HEK293 (cell line): ENCODE data around the gene FAM217B.

Source experiments
- GFI1B ChIP-seq: fragments of 450-650 bp; formaldehyde crosslinking; IDR thresholded peaks from 2 replicates; pipeline ENCODE4 v1.5.1; 2016; ENCODE audit warnings: missing biosample characterization, missing genetic modification characterization
- INSM2 ChIP-seq: fragments of 450-650 bp; formaldehyde crosslinking; IDR thresholded peaks from 2 replicates; pipeline ENCODE4 v1.5.1; 2016; ENCODE audit warnings: missing biosample characterization, missing genetic modification characterization
- MEIS1 ChIP-seq: sonication (generic); formaldehyde crosslinking; IDR thresholded peaks from 2 replicates; pipeline ENCODE4 v1.8.1; 2022; ENCODE audit warnings: missing genetic modification reagents, mild to moderate bottlenecking, borderline replicate concordance
- TRIM28 ChIP-seq: IDR thresholded peaks from 2 replicates; pipeline ENCODE4 v1.6.1; 2011; ENCODE audit warnings: low read length, control low read depth, borderline replicate concordance
- WT1 ChIP-seq: fragments of 450-650 bp; formaldehyde crosslinking; IDR thresholded peaks from 2 replicates; pipeline ENCODE4 v1.5.1; 2016; ENCODE audit warnings: missing biosample characterization, missing genetic modification characterization
- ZNF133 ChIP-seq: fragments of 450-650 bp; formaldehyde crosslinking; IDR thresholded peaks from 2 replicates; pipeline ENCODE4 v1.5.1; 2016; ENCODE audit warnings: missing biosample characterization, missing genetic modification characterization
- ZNF148 ChIP-seq: fragments of 450-650 bp; formaldehyde crosslinking; IDR thresholded peaks from 2 replicates; pipeline ENCODE4 v1.5.0; 2017; ENCODE audit warnings: missing biosample characterization, missing genetic modification characterization, borderline replicate concordance
- ZNF169 ChIP-seq: fragments of 450-650 bp; formaldehyde crosslinking; IDR thresholded peaks from 2 replicates; pipeline ENCODE4 v1.5.1; 2016; ENCODE audit warnings: missing biosample characterization, missing genetic modification characterization
- ZNF18 ChIP-seq: fragments of 450-650 bp; formaldehyde crosslinking; IDR thresholded peaks from 2 replicates; pipeline ENCODE4 v1.5.1; 2016; ENCODE audit warnings: missing biosample characterization, missing genetic modification characterization
- ZNF221 ChIP-seq: fragments of 450-650 bp; formaldehyde crosslinking; IDR thresholded peaks from 2 replicates; pipeline ENCODE4 v1.5.1; 2017; ENCODE audit warnings: missing biosample characterization, missing genetic modification characterization, borderline replicate concordance
- ZNF223 ChIP-seq: fragments of 450-650 bp; formaldehyde crosslinking; IDR thresholded peaks from 2 replicates; pipeline ENCODE4 v1.5.1; 2016; ENCODE audit warnings: missing biosample characterization, missing genetic modification characterization
- ZNF23 ChIP-seq: fragments of 450-650 bp; formaldehyde crosslinking; IDR thresholded peaks from 2 replicates; pipeline ENCODE4 v1.5.1; 2016; ENCODE audit warnings: missing biosample characterization, missing genetic modification characterization, borderline replicate concordance
- ZNF48 ChIP-seq: fragments of 450-650 bp; formaldehyde crosslinking; IDR thresholded peaks from 2 replicates; pipeline ENCODE4 v1.5.1; 2016; ENCODE audit warnings: missing biosample characterization, missing genetic modification characterization
- ZNF510 ChIP-seq: fragments of 450-650 bp; formaldehyde crosslinking; IDR thresholded peaks from 2 replicates; pipeline ENCODE4 v1.5.1; 2018; ENCODE audit warnings: mild to moderate bottlenecking, missing genetic modification characterization, missing biosample characterization; ENCODE audit not compliant: insufficient replicate concordance
- ZNF521 ChIP-seq: fragments of 450-650 bp; formaldehyde crosslinking; IDR thresholded peaks from 2 replicates; pipeline ENCODE4 v1.5.1; 2017; ENCODE audit warnings: missing biosample characterization, mild to moderate bottlenecking, missing genetic modification characterization
- ZNF555 ChIP-seq: fragments of 450-650 bp; formaldehyde crosslinking; conservative IDR thresholded peaks from 2 replicates; pipeline ENCODE4 v1.5.1; 2017; ENCODE audit warnings: missing biosample characterization, mild to moderate bottlenecking, missing genetic modification characterization, inconsistent platforms
- ZNF654 ChIP-seq: fragments of 450-650 bp; formaldehyde crosslinking; IDR thresholded peaks from 2 replicates; pipeline ENCODE4 v1.5.1; 2016; ENCODE audit warnings: low read depth, missing biosample characterization, missing genetic modification characterization
- ZNF664 ChIP-seq: fragments of 450-650 bp; formaldehyde crosslinking; IDR thresholded peaks from 2 replicates; pipeline ENCODE4 v1.5.1; 2016; ENCODE audit warnings: missing biosample characterization, missing genetic modification characterization
- ZNF768 ChIP-seq: fragments of 450-650 bp; formaldehyde crosslinking; IDR thresholded peaks from 2 replicates; pipeline ENCODE4 v1.5.1; 2018; ENCODE audit warnings: missing biosample characterization, mild to moderate bottlenecking, missing genetic modification characterization
- TF ChIP-seq, protein P1 (sequence below): fragments of 450-650 bp; formaldehyde crosslinking; IDR thresholded peaks from 2 replicates; pipeline ENCODE4 v1.5.1; 2016; ENCODE audit warnings: missing biosample characterization, missing genetic modification characterization
- TF ChIP-seq, protein P2 (sequence below): fragments of 450-650 bp; formaldehyde crosslinking; IDR thresholded peaks from 2 replicates; pipeline ENCODE4 v1.5.1; 2016; ENCODE audit warnings: missing biosample characterization, missing genetic modification characterization
- TF ChIP-seq, protein P3 (sequence below): fragments of 450-650 bp; formaldehyde crosslinking; optimal IDR thresholded peaks from 2 replicates; pipeline ENCODE3; 2016; ENCODE audit warnings: missing biosample characterization, mild to moderate bottlenecking, missing genetic modification characterization
- TF ChIP-seq, protein P4 (sequence below): fragments of 450-650 bp; formaldehyde crosslinking; IDR thresholded peaks from 2 replicates; pipeline ENCODE4 v1.5.1; 2016; ENCODE audit warnings: missing biosample characterization, missing genetic modification characterization
- TF ChIP-seq, protein P5 (sequence below): IDR thresholded peaks from 2 replicates; pipeline ENCODE4 v1.6.1; 2011; ENCODE audit warnings: mild to moderate bottlenecking, low read depth, low read length, borderline replicate concordance

FAM217B gene

GRCh38 chr20:59940129-59940955 lies at the start of gene FAM217B, which contains the start of gene PPP1R3D (continued):
- TF ChIP-seq ZNF23 (tag by site-specific recombination): no peak
- no peak for TF ChIP-seq ZNF48 (tag by site-specific recombination)
- TF ChIP-seq ZNF664: no peak
- TF ChIP-seq ZNF555 (tag by site-specific recombination): no peak
- TF ChIP-seq GFI1B (tag by site-specific recombination): no peak
- TF ChIP-seq, protein P1, sequence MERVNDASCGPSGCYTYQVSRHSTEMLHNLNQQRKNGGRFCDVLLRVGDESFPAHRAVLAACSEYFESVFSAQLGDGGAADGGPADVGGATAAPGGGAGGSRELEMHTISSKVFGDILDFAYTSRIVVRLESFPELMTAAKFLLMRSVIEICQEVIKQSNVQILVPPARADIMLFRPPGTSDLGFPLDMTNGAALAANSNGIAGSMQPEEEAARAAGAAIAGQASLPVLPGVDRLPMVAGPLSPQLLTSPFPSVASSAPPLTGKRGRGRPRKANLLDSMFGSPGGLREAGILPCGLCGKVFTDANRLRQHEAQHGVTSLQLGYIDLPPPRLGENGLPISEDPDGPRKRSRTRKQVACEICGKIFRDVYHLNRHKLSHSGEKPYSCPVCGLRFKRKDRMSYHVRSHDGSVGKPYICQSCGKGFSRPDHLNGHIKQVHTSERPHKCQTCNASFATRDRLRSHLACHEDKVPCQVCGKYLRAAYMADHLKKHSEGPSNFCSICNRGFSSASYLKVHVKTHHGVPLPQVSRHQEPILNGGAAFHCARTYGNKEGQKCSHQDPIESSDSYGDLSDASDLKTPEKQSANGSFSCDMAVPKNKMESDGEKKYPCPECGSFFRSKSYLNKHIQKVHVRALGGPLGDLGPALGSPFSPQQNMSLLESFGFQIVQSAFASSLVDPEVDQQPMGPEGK: peak; percentile 29; the same call in 1 of the 2 replicates
- no peak for TF ChIP-seq ZNF169 (tag by site-specific recombination)
- no peak for TF ChIP-seq ZNF133 (tag by site-specific recombination)
- no peak for TF ChIP-seq WT1 (tag by site-specific recombination)
- TF ChIP-seq INSM2 (tag by site-specific recombination): no peak
- TF ChIP-seq ZNF223: no peak
- TF ChIP-seq, protein P2, sequence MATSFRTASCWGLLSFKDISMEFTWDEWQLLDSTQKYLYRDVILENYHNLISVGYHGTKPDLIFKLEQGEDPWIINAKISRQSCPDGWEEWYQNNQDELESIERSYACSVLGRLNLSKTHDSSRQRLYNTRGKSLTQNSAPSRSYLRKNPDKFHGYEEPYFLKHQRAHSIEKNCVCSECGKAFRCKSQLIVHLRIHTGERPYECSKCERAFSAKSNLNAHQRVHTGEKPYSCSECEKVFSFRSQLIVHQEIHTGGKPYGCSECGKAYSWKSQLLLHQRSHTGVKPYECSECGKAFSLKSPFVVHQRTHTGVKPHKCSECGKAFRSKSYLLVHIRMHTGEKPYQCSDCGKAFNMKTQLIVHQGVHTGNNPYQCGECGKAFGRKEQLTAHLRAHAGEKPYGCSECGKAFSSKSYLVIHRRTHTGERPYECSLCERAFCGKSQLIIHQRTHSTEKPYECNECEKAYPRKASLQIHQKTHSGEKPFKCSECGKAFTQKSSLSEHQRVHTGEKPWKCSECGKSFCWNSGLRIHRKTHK (tag by site-specific recombination): no peak
- TF ChIP-seq ZNF148 (tag by site-specific recombination): no peak
- no peak for TF ChIP-seq ZNF768 (tag by site-specific recombination)
- TF ChIP-seq ZNF221 (tag by site-specific recombination): no peak
- TF ChIP-seq MEIS1 (CRISPR knock-in tag): no peak
- TF ChIP-seq ZNF654 (tag by site-specific recombination): no peak
- TF ChIP-seq, protein P3, sequence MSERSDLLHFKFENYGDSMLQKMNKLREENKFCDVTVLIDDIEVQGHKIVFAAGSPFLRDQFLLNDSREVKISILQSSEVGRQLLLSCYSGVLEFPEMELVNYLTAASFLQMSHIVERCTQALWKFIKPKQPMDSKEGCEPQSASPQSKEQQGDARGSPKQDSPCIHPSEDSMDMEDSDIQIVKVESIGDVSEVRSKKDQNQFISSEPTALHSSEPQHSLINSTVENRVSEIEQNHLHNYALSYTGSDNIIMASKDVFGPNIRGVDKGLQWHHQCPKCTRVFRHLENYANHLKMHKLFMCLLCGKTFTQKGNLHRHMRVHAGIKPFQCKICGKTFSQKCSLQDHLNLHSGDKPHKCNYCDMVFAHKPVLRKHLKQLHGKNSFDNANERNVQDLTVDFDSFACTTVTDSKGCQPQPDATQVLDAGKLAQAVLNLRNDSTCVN: peak; percentile 90
- TF ChIP-seq, protein P4, sequence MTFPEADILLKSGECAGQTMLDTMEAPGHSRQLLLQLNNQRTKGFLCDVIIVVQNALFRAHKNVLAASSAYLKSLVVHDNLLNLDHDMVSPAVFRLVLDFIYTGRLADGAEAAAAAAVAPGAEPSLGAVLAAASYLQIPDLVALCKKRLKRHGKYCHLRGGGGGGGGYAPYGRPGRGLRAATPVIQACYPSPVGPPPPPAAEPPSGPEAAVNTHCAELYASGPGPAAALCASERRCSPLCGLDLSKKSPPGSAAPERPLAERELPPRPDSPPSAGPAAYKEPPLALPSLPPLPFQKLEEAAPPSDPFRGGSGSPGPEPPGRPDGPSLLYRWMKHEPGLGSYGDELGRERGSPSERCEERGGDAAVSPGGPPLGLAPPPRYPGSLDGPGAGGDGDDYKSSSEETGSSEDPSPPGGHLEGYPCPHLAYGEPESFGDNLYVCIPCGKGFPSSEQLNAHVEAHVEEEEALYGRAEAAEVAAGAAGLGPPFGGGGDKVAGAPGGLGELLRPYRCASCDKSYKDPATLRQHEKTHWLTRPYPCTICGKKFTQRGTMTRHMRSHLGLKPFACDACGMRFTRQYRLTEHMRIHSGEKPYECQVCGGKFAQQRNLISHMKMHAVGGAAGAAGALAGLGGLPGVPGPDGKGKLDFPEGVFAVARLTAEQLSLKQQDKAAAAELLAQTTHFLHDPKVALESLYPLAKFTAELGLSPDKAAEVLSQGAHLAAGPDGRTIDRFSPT (tag by site-specific recombination): peak; percentile 65; the same call in 1 of the 2 replicates
- no peak for TF ChIP-seq ZNF18 (tag by site-specific recombination)
- no peak for TF ChIP-seq ZNF510 (tag by site-specific recombination)
- TF ChIP-seq, protein P5, sequence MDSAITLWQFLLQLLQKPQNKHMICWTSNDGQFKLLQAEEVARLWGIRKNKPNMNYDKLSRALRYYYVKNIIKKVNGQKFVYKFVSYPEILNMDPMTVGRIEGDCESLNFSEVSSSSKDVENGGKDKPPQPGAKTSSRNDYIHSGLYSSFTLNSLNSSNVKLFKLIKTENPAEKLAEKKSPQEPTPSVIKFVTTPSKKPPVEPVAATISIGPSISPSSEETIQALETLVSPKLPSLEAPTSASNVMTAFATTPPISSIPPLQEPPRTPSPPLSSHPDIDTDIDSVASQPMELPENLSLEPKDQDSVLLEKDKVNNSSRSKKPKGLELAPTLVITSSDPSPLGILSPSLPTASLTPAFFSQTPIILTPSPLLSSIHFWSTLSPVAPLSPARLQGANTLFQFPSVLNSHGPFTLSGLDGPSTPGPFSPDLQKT: no peak
- no peak for TF ChIP-seq ZNF521 (tag by site-specific recombination)
- peak; percentile 62; the same call in 1 of the 2 replicates for TF ChIP-seq TRIM28
